ENCODE measurements around the gene NEK7.
"Not testable (repeated sequence)": the region's sequence is repeated elsewhere in the genome, so short reads cannot be mapped to it uniquely, and the experiment has no call there.

Gene NEK7

DNA sequence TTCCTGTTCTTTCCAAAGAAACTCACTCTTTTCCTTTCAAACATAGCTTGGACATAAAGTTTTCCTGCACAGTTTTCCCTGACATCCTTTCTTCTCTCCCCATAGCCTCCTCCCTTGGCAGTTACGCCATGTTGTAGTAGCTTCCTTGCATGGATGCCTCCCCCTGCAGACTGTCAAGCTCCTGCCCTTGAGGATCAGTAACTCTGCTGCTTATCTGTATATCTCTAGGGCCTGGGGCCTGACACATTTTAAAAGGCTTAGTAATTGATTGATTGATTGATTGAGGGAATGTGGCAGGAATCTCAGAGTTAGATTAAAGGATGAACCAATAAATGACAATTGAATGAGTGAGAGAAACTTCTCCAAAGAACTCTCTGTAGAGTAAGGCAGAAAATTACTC lies 143.7 kb downstream of the NEK7 start:
- DNase-seq = no peak

DNA sequence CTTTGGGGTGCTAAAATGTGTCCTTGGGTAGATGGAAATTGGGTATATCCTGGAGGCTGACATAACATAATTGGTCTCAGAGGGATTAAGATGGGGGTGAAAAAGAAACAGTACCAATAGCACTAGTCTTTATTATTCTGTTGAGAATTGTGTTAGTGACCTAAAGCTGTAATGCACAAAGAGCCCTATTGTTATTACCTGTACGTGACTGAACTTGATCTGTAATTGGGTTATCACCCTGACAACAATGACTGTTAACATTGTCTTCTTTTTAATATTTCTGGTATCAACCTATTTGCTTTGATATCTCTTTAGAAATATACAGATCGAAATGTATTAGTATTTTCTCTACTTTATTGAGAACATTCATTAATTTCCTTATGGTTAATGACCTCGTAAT lies 147.6 kb downstream of the NEK7 start:
- DNase-seq = no peak

DNA sequence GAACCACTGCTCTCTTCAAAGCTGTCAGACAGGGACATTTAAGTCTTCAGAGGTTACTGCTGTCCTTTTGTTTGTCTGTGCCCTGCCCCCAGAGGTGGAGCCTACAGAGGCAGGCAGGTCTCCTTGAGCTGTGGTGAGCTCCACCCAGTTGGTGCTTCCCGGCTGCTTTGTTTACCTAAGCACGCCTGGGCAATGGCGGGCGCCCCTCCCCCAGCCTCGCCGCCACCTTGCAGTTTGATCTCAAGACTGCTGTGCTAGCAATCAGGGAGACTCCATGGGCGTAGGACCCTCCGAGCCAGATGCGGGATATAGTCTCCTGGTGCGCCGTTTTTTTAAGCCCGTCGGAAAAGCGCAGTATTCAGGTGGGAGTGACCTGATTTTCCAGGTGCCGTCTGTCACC lies 158.0 kb downstream of the NEK7 start:
- not testable (repeated sequence) for DNase-seq

DNA sequence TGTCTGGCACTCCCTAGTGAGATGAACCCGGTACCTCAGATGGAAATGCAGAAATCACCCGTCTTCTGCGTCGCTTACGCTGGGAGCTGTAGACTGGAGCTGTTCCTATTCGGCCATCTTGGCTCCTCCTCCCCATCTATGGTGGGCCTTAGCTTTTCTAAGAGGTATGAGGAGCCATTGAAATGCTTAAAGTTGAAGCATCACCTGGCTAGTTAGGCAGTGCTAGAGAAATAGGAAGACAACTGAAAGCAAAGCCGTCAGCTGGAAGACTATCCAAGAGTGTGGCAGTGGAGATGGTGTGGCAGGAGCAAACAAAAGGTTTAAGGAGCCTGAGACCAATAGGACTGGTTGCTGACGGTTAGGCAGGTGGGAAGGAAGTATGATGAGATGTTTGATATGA lies 158.5 kb downstream of the NEK7 start:
- DNase-seq = not testable (repeated sequence)

DNA sequence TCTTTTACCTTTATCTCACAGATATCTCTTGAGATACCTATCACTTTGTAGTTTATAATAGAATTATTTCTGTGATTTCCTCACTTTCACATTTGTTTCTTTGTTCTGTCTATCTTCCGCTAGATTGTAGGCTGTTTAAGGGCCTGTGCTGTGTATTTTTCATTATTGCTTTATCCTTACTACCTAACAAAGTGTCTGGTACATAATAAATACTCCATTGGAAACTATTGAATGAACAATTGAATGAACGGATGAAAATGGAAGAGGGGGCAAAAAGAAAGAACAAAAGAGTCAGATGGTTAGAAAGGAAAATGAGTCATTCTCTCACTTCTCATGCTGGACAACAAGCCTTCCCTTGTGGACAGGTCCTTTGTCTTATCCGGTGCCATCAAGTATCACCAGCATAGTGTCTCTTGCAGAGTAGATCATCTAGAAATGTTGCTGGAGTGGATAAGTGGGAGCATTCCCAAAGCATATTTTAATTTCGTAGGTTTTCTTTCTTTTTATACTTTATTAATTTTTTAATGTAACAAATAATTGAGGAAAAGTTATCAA lies 159.8 kb downstream of the NEK7 start:
- DNase-seq = no peak

DNA sequence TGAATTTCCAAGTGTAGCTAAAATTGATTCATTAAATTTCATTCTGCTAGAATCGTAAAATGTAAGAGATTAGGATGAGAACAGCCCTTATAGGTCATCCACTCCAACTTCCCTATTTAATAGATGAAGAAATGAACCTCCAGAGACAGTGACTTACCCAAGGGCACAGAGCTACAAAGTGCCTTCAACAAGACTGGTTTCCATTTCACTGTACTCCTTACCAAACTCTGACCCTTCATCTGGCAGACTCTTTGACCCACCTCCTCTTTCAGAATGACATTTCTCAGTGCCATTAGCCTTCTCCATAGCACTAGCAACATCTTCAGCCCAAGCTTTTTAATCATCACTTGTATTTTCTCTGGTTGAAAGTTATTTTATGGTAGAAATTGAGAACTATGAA lies 161.3 kb downstream of the NEK7 start:
- DNase-seq = no peak

DNA sequence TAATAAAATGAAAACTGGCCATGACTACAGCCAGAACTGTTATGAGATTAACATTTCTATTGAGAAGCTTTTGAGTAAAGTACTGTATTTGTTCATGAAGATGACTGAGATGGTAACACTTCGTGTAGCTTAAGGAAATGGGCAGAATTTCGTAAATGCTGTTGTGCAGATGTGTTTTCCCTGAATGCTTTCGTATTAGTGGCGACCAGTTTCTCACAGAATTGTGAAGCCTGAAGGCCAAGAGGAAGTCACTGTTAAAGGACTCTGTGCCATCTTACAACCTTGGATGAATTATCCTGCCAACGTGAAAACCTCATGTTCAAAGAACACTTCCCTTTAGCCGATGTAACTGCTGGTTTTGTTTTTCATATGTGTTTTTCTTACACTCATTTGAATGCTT lies 164.0 kb downstream of the NEK7 start:
- DNase-seq = no peak

DNA sequence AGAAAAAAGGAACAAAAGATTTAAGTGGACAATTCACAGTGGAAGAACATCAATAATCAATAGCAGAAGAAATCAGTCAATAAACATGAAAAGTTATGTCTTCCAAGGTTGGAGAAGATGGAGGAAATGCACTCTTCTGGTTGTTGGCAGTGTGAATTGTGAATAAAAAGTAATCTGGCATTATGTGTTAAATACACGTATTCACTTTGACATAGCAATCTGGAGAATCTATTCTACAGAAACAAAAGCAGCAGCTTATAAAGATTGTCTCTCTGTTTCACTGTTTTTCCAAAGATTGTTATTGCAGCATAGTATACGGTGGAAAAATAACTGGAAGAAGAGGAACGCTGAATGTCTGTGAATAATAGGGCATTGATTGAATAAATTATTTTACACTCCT lies 169.4 kb downstream of the NEK7 start:
- no peak for DNase-seq

DNA sequence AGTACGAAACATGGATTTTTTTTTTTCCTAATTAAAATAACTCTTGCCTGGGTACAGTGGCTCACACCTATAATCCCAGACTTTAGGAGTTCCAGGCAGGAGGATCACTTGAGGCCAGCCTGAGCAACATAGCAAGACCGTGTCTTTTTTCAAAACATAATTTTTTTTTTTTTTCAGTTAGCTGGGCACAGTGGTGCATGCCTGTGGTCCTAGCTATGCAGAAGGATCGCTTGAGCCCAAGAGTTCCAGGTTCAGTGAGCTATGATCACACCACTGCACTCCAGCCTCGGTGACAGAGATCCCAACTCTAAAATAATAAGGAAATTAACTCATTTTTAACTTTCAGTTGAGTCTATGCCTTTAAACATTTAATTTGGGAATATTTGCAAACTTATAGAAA lies 170.1 kb downstream of the NEK7 start:
- no peak for DNase-seq

DNA sequence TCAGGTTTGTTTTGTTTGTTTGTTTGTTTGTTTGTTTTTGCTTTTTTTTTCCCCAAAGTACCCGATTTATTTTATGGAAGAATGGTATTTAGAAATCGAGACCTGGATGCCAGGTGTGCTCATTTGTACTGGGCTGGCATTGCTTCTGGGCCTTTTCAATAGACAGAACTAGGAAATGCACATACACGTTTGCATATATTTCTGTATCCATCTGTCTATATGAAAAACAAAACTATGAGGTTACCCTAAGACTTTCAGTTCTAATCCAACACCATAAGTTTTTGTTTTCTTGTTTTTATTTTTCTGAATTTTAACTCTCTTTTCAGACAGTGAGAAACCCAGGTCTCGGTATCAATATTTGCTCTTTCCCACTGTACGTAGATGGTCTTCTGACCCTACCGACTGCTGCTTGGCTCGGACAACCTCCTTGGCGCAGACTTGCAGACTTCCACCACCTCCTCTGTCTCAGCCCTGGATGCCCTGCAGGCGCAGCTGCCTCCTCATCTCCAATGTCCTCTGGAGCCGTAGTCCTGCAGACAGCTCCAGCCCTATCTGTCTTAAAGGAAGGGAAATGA lies 171.7 kb downstream of the NEK7 start:
- DNase-seq = no peak

DNA sequence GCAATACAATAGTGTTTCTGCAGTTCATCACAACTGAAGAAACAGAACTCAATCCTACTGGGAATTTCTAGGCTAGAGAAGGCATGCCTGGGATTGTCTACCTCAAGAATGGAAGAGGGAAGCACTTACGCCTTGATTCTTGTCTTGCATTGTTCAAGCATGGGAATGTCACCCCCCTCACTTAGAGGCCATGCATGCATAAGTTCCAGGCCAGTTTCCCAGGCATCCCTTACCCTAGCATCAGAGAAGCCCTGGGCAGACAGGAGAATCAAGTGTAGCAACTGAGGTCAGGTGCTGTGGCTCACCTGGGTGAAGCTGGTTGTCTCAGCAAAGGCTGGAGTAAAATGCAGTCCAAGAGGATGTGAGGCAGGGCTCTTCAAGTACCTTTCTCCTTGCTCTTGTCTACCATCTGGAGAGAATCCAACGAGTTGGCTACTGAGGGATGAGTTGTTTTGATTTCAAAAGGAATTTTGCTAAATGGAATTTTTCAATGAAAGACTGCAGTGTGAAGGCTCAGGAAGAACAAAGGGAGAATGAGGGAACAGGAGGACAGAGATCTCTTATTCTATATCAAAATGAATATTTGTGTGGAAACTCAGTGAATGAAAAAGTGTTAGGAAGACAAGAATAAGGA lies 174.3 kb downstream of the NEK7 start:
- DNase-seq = no peak

DNA sequence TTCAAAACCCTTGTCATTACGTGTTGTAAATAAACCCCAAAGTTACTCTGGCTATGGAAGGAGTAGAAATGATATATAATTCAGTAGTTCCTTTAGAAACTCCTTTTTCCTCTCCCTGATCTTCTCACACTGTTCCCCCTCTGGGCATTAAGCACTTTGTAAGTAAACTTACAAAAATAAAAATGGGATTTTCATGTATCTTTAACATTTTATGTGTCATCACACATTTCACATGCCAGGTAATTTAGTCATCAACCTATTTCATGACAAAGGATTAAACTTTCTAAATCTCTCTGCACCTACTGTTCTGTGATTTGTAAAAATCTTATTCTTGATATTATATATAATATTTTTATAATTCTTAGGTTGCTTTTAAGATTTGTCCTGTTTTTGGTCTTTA lies 176.9 kb downstream of the NEK7 start:
- DNase-seq = no peak

DNA sequence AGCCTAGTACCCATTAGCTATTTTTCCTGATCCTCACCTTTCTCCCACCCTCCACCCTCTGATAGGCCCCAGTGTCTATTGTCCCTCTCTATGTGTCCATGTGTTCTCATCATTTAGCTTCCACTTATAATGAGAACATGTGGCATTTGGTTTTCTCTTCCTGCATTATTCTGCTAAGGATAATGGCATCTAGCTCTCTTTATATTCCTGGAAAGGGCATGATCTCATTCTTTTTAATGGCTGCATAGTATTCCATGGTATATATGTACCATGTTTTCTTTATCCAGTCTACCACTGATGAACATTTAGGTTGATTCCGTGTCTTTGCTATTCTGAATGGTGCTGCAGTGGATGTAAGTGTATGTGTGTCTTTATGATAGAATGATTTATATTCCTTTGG lies 178.9 kb downstream of the NEK7 start:
- DNase-seq = no peak

DNA sequence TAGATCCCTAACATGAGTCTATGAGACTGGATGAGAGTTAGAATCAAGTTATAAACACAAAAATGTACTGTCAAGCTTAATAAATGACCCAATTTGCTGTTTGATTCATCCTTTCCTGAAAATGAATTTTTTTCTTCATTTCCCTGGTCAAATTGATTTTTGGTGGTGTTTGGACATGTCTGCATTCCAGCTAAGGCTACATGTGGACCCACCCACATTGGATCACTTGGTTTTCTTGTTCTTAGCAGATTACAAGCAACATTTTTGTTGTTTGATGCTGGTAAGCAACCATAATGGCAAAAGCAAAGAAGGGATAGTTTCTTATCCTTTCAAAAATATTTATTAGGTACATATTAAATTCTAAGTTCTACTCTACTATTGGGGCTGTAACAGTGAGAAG lies 181.1 kb downstream of the NEK7 start:
- no peak for DNase-seq

DNA sequence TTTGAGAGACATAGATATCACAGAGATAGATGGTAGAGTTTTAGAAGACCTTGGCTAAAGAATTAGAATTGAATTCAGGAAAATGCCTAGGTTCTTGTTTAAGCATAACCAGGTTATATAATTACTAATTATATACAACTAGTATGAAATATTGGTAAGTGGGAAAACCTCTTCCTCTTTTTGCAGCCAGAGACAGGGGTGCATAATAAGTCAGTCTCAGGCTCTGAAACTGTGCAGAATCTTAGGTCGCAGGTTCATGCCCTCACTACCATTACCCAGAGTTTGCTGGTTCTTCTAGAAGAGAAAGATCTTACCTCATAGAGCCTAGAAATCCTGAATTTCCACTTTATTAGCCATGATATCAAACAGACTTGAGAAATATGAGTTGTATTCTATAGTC lies 183.3 kb downstream of the NEK7 start:
- no peak for DNase-seq

DNA sequence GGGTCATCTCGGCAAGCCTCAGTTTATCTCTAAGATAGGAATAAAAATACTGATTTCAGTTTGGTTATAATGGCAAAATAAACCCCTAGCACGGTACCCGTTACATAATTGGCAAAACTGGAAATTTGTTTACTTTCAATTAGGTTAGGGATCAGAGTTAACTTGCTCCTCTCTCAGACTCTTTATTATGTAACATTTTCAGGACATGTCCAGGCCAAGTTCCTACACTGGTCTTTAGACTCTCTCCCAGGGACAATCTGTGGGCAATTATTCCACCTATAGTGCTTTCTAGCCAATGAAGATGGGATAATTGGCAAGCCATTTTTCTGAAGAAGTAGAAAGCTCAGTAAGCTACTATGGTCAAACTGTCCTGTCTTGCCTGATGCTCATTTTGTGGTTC lies 189.4 kb downstream of the NEK7 start:
- DNase-seq = no peak

DNA sequence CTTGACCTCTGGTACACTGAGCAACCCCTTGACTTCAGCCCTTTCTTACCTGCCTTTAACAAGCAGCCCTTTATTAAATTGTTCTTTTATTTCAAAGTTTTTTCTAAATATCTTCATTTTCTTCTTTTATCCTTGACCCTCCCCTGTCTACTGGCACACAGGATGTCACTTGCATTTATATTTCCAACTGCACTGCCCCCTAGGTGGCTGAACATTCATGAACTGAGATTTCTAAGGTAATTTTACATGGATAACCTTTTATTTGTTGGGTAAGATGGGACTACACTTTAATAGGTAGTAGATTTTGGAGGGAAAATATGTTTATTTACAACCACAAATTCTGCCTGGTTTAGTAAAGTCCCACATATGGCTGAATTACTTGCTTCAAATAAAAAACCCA lies 193.7 kb downstream of the NEK7 start:
- DNase-seq = no peak

DNA sequence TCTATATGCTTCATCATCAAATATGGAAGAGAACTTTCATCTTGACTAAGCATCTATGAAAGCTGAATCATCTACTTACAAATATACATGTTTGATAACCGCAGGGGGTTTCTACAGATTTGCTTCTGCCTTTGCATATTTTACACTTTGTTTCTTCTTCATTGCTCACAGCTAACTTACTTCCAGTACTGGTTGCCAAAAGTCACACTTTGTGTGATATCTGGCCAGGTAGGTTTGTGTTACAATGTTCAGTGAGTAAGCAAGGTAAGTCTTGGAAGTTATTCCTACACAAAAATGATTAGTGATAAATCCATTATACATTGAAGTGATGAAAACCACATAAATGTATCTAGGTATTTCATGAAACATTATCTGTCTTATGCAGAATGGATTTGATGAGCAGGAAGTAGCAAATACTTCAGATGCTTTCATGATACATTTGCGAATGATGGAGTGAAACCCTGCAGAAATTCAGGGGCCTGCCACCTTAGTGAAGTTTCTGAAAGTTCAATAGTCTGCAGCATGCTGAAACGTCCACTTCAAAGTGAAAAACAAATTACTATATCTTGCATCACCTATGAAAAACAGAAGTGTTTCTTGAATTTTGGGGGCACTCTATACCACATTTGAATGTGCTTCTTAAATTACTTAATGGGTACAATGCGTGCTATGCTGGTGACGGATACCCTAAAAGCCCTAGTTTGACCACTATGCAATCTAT lies 196.3 kb downstream of the NEK7 start:
- no peak for DNase-seq

DNA sequence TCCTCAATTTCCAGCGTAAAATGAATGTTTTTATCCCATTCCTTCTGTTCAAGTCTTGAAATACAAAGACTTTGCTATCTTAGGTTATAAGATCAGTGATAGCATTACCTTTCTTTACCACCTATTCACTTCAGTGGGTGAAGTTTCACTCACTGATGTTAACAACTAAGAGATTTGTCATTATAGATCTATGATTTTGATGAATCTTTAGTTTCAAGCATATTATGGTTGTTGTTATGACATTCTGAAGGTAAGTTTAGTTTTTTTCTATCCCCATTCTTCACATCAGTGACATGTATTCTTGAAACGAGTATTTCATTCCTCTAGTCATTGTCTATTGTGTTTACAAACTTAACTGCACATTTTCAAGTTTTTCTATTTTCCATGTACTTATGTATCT lies 201.1 kb downstream of the NEK7 start:
- DNase-seq = no peak

DNA sequence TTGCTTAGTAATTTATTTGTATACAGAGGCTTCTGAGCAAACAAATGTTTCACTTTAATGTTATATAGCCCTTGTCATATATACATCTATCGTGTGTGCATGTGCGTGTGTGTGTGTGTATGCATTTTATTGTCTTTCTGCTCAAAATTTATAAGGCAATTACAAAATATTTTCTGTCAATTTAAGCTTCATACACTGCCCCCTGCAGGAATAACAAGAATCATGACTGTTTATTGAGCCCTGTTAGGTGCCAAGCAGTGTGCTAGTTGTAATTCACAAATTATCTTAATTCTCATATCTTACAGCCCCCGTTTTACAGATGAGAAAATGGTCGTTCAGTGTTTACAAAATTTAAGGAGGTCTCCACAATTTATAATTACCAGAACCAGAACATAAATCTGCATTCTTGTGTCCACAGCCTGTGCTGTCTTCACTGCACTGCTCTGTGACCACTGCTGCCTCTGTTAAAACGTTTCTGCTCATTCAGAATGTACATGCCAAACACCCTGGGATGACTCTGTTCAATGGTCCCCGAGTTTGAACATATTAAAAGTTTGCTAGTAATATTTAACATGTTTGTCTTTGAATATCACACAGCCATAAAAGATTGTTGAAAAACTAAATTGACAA lies 202.3 kb downstream of the NEK7 start:
- no peak for DNase-seq

DNA sequence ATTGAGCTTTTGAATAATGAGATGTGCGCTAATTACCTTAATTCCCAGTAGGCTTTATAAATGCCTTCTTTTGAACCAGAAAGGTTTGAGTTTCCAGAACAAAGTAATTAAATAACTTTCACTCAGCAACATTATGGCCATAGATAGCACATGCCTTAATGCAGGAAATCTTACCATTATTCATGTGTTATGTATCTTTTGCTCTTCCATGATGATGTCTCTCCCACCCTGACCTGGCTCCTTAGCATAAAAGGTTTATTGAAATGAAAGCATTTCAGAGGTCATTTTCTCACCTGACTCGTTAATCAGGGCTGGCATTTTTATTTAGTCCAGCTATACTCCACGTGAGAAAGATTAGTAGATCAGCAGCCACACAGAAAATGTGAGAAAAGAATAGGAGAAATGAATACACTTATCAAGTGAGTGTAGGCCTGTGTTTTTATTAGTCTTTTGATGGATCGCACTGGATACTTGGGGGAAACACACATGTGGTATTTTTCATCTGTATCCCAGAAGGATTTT lies 203.5 kb downstream of the NEK7 start:
- DNase-seq = no peak

DNA sequence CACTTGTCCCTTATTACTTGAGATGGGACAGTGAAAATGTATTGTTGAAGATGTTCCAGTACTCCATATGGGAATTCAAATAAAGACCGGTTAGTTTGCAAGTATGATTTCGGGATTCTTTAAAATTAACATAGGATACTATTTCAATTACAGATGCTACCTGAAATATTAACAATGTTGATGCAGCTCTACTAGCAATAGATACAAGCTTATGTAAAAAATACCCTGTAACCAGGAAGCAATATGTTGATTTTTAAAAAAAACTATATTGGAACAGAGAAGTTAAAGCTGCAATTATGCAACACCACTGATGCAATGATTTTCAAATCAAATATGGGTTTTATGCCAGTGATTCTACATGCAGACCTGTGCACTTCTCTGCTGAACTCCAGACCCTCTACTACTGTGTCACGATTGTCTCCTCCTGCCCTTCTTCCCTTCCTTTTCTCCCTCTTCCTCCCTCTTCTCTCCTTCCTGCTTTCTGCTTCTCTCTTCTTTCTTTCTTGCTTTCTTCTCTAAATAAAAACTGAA lies 204.5 kb downstream of the NEK7 start:
- DNase-seq = no peak

DNA sequence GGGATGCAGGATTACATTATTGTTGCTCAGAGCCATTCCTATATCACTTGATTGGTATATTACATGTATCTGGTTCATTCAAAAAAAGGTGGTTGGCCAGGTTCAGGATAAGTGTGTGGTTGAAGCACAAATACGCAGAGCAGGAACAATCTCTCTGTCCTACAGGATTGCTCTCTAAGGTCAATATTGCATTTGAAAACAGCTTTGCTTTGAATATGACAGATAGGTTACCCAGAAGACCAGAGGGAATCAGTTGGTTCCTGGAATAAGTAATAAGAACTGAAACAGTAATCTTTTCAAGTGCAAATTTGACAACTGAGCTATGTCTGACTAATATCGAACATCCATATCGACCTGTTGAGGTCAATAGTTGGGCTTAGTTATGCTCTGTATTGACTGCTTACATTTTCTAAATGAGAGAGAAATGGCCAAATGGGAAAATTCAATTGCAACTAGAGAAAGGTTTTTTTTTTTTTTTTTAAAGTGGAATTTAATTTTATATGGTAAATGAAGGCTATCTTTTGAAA lies 206.9 kb downstream of the NEK7 start:
- DNase-seq = no peak
